Right hindlimb (tissue), 1 donor: ENCODE measurements around the gene GSDME.
"Not testable (repeated sequence)": the region's sequence is repeated elsewhere in the genome, so short reads cannot be mapped to it uniquely, and the experiment has no call there.

Experiments used
- DNase-seq: peaks from one replicate; pipeline ENCODE4 v3.0.0-alpha.2; 2018

Gene GSDME

GRCh38 chr7:24740871-24741270 lies 16.4 kb downstream of the GSDME start:
- DNase-seq = no peak

DNA sequence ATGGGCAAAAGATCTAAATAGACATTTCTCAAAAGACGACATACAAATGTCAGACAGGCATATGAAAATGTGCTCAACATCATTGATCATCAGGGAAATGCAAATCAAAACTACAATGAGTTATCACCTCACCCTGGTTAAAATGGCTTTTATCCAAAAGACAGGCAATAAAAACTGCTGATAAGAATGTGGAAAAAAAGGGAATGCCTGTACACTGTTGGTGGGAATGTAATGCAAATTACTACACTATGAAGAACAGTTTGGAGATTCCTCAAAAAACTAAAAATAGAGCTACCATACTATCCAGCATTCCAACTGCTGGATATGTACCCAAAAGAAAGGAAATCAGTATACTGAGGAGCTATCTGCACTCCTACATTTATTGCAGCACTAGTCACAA lies 18.0 kb downstream of the GSDME start:
- DNase-seq = no peak

DNA sequence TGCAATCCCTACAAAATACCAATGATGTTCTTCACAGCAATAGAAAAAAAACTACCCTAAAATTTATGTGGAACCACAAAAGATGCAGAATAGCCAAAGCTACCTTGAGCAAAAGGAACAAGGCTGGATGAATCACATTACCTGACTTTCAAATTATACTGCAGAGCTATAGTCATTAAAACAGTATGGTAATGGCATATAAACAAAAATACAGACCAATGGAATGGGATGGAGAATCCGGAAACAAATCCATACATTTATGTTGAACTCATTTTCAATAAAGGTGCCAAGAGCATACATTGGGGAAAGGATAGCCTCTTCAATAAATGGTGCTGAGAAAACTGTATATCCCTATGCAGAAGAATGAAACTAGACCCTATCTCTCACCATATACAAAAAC lies 18.7 kb downstream of the GSDME start:
- DNase-seq = no peak

GRCh38 chr7:24737281-24737680 lies 20.0 kb downstream of the GSDME start:
- DNase-seq = no peak

- DNase-seq = not testable (repeated sequence)
These were observed 21.7 kb downstream of the GSDME start for GRCh38 chr7:24735594-24735993.

DNA sequence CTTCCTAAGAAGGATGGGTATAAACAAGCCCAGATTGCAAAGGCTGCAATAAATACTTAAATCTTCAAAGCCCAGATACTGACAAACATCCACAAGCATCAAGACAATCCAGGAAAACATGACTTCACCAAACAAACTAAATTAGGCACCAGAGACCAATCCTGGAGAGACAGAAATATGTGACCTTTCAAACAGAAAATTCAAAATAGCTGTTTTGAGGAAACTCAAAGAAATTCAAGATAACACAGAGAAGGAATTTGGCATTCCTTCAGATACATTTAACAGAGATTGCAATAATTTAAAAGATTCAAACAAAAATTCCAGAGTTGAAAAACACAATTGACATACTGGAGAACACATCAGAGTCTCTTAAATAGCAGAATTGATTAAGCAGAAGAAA lies 23.0 kb downstream of the GSDME start:
- no peak for DNase-seq

DNA sequence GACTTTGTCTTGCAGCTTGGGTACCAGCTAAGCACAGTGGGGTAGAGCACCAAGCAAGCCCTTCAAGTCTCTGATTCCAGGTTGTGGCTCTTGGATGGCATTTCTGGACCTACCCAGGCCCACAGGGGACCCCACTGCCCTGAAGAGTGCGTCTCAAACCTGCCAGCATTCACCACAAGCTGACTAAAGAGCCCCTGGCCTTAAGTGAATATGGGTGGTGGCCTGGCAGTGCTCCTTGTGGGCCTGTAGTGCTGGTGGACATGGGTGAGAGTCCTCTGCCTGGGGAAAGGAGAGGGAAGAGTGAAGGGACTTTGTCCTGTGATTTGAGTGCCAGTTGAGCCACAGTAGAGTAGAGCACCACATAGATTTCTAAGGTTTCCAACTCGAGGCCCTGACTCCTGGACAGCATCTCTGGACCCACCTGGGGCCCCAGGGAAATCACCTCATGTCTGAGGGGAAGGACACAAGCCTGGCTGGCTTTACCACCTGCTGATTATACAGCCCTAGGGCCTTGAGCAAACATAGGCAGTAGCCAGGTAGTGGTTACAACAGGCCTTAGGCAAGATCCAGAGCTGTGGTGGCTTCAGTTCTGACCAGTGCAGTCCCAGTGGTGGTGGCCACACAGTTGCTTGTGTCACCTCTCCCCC lies 23.7 kb downstream of the GSDME start:
- no peak for DNase-seq

- DNase-seq = no peak
These were observed 24.4 kb downstream of the GSDME start for GRCh38 chr7:24732646-24733413.

DNA sequence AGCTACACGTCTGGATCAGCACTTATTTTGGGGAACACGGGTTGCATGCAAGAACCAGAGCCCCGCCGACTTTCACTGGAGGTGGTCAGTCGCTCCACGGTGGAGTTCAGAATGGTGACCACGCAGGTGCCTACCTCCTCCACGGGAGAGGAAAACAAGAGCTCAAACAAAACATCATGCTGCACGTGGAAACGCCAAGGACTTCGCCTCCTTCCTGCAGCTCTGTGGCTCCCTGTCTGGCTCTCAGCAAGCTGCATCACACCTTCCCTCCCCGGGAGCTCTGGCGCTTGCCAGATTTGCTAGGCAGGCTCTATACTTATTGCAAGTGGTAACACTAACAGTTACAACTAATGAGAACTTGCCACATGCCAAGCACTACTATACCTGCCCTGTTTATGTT lies 26.0 kb downstream of the GSDME start:
- DNase-seq = no peak

GRCh38 chr7:24730018-24730369 lies 27.3 kb downstream of the GSDME start:
- DNase-seq = no peak

DNA sequence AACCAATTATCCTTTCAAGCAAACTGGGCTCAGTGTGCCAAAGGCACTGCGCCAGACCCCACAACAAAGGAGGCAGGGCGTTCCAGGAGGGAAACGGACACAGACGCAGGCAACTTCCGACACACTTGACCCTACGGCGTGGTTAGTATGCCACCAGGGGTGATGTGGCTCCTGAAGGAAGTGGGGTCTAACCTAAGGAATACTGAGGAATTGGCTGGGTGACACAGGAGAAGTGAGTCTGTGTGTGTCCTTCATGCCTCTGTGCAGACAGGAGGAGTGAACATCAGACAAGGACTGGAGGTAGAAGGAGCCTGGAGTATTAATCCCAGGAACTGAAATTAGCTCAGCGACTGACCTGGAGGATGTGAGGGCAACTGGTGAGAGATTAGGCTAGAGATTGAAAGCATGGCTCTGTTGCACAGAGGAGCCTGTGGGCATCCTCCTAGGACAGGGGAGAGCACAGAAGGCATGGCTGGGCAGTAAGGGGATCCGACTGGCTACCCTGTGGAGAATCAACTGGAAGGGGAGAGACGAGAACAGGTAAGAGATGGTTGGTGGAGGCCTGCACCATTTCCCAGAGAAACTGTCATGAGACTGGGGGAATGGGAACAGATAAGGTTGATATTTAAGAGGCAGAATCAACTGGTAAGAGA lies 27.8 kb downstream of the GSDME start:
- DNase-seq = no peak

GRCh38 chr7:24728503-24729364 lies 28.5 kb downstream of the GSDME start:
- DNase-seq = no peak

- no peak for DNase-seq
These were observed 29.2 kb downstream of the GSDME start for GRCh38 chr7:24728121-24728500.

DNA sequence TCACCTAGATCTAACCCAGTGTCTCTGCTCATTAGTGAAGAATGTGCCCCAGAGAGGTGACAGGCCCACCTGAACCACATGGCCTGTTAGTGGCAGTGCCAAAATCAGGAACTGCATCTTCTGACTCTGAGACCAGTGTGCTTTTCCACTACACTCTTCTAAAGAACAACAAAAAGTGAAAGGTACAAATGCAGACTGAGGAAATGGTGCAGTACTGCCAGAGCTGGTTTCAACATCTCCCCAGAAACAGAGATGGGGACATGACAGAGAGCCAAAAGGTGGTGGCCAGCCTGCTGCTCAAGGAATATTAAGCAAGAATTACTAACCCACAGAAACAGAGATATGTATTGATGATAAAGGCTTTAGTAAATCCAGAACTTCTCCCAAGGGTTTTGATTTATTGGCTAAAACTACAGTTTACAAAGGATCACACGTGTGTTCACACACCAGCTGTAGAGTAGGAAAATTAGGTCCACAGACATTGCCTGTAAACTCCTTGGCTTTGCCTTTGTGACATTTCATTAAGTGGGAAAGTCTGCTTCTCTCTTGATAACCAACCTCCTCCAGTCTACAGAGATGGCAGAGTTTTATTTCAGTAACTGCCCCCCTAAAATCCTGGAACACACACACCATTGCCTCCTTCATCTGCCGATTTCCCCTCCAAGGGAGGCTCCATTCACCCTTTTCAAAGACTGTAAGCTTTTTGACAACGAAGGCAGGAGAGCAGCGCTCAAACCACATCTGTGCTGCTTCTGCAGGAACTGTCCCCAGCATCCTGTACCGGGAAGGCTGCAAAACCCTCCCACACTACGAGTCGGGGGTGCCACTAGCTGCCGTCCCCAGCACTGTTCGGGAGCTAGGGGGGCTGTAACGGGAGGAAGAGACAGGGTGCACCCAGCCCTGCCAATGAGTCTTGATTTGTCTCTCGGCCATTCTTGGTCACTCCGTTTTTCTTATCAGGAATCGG lies 29.8 kb downstream of the GSDME start:
- no peak for DNase-seq

GRCh38 chr7:24725554-24726241 lies 31.6 kb downstream of the GSDME start:
- DNase-seq = peak; percentile 59

GRCh38 chr7:24724451-24725190 lies 32.6 kb downstream of the GSDME start:
- no peak for DNase-seq

DNA sequence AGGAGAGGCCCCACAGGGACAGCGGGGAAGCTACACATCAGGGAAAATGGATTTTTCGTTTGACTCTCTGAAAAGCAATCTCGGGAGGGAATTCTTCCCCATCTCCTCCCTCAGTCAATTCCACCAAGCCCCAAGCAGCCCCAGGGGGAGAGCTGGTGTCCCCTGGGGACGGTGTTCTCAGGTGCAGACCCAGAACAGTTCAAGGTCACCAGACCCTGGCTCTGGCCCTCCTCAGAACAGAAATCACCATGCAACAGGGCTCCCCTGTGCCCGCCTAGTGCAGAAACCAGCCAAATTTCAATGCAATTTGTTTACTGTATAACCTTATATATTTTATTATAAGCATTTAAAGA lies 34.1 kb downstream of the GSDME start:
- no peak for DNase-seq

DNA sequence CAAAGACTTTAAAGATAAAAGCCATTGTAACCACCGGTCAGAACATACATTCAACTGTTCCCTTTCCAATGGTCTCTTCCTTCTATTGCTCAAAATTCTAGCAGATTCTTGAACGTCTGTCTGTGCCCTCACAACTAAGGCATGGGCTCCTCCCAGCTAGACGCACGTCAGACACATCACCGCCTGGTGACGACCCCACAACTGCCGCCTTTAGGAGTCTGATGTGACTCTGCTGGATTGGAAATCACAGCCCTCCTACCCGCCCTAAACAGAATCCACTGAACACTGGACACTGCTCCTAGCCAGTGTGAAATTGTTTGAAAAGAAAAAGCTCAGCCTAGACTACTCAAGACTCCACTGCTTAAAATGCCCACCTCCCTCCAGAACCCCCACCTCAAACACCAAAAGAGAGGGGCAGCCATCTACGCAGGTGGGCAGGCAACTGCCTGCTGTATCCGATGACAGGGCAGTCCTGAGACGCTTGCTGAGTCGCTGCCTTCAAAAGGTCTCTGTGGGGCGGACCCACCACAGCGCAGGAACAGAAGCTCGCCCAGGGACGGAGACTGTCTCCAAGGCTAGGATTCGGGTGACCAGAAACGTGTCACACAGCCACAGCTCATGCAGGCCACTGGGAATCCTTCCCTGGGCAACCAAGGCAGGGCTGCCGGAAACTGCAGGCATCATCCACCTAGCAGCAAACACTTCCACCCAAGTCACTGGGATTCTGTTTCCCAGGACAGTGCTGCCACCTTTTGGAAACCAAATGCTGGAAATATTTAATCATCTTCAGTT lies 34.7 kb downstream of the GSDME start:
- peak; percentile 43 for DNase-seq

- no peak for DNase-seq
These were observed 35.7 kb downstream of the GSDME start for GRCh38 chr7:24721481-24722001.

DNA sequence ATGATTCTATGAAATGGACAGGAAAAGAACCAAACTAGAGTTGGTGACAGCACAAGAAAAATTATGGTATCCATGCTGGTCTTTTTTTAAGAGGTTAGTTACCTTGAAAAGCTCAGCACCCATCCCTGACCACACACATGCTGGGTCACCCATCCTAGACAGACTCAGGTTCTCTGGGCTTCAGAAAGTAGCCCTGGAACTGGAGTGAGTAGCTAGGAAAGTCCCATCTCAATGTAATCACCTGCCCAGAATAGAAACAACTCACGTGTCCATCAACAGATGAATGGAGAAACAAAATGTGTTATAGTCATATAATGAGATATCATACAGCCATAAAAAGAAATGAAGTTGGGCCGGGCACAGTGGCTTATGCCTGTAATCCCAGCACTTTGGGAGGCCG lies 37.0 kb downstream of the GSDME start:
- no peak for DNase-seq
